Stimulated activated CD4-positive, alpha-beta T cell treated with anti-CD3 and anti-CD28 coated beads, Interleukin-12 subunit alpha, Interleukin-12 subunit beta, amount 100 ng/mL, for 24 hours (primary cell): ENCODE results near the gene PACS2.

ENCODE experiments used
- DNase-seq, 2 experiments: peaks; one replicate each; pipeline ENCODE4 v3.0.0-alpha.2; 2020; ENCODE audit warnings: low read depth in 2 of 2

PACS2 gene

DNA sequence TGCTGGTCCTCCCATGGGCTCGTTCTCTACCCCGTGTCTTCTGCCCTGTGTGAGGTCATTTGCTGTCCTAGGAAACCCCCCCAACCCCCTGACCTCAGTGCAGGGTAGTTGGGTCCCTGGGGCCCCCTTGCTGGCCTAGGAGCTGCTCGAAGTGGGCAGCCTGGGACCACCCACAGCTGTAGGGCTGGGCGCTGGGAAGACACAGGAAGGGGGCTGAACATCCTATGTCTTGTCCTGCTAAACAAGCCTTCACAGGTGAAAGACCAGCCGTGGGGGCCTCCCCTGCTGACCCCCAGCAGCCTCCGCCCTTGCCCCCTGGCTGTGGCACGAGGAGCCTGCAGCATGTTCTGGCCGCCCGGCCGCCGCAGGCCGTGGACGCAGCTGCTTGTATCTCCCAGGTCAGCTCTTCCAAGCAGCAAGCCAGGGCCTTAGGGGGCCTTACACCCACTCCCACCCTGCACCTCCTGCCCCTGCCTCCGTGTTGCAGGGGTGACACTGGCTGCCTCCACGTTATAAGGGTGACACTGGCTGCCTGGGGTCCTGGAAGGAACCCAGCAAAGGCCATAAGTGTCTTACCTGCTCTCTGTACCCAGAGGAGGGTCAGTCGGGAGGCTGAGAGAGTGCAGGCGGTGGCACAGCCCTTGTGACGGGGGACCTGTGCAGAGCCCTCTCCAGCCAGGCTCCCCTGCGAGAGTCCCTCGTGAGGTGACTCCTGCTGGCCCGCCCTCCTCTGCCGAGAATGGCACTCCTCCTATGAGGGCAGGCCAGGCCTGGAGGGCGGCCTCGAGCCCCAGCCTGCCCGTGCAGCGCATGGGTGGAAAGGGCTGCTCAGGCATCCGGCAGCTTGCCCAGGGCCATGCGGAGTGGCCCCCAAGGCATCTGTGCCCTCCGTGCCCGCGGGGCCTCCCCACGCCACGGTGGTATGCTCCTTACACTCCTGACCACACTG is 72.3 kb downstream of the PACS2 start:
- no peak for DNase-seq

GRCh38 chr14:105387530-105387922 is 73.0 kb downstream of the PACS2 start:
- DNase-seq: no peak

DNA sequence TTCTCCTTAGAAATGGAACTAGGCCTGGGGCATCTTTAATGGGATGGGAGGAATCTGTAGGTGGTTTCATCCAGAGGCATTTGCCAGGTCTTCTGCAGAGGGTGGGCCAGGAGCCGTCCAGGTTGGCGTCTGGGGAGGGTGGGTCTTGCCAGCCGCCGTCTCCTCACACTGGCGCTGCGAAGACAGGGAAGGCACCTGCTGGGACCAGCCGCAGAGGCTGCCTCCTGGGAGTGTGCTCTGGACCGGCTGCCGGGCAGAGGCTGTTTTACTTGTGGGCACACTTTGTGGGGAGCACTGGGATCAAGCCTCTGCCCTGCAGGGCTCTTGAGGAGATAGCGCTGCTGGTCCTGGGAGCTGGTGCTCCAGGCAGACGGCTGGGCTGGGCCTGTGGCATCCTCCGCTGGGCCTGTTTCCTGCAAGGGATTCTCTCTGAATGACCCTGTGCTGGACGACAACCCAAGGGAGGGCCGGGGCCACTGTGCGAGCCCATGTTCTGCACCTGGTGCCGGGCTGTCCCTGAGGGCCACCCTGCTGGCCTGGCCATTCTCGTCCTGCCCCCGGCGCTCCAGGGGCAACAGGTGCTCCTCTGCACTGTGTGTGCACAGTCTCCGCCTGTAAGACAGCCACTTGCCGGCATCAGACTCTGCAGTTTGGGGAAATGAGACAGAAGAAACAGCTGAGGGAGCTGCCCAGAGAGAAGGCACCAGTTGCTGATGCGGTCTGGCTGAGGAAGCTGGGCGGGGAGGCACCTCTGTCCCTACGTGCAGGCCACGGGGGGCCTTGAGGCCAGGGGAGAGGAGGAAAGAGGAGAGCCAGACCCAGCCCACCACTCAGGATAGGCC is 73.8 kb downstream of the PACS2 start:
- no peak for DNase-seq

- DNase-seq: no peak
Observed at GRCh38 chr14:105388976-105389375, 74.4 kb downstream of the PACS2 start.

- DNase-seq: no peak
Observed at GRCh38 chr14:105389534-105389933, 75.0 kb downstream of the PACS2 start.

GRCh38 chr14:105389976-105390848 is 75.7 kb downstream of the PACS2 start:
- no peak for DNase-seq

- DNase-seq: no peak
Observed at GRCh38 chr14:105390849-105391500, 76.4 kb downstream of the PACS2 start.

- no peak for DNase-seq
Observed at GRCh38 chr14:105391541-105391940, 77.0 kb downstream of the PACS2 start.

- no peak for DNase-seq
Observed at GRCh38 chr14:105392131-105393090, 77.9 kb downstream of the PACS2 start.

DNA sequence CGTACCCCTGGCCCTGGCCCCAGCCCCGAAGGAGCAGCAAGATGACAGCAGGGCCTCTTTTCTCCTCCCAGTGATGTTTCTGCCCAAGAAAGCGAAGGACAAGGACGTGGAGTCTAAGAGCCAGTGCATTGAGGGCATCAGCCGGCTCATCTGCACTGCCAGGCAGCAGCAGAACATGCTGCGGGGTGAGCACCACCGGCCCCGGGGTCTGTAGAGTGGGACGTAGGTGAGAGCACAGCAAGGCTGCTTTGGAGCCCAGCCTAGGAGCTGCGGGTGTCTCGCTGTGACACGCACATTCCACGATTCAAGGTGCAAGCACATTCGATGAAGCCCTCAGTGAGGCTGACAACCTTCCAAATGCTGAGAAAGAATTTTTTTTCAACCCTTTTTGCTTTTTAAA is 78.6 kb downstream of the PACS2 start:
- no peak for DNase-seq

GRCh38 chr14:105394714-105395537 is 80.4 kb downstream of the PACS2 start:
- DNase-seq: no peak

DNA sequence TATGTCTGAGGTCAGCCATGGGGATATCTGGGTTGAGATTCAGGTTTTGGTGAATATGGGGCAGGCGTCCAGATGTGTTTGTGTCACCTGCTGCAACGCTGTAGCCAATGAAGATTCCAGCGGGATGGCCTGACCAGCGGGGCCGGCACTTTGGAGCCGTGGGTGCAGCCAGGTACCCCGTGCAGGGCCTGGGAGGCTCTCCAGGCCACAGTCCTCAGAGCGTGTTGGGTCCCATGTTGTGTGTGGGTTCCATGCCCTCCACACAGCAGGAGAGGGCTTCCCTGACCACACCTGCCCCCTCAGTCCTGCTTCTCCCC is 80.9 kb downstream of the PACS2 start:
- DNase-seq: no peak

DNA sequence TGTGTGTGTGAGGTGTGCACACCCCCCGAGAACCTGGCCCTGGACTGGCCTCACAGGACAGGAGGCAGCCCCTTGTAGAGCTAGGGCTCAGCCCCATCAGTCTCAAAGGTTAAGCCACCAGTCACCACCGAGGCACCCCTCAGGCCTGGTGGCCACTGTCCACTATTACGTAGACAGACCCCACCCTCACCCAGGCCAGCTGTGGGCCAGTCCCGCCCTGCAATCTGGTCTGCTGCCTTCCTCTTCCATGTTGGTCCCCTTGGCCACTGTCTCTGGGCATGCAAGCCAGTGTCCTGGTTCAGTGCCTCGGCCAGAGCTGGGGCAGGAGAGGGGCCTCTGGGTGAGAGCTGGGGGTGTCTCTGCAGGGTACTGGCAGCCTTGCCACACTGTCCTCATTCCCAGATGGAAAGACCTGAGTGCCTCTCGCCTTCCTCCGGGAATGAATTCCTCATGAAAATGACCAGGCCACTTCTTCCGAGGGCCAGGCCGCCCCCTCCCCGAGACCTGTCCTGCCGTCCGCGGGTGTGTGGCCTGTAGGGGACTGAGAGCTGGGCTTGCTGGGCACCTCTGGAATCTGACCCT is 82.9 kb downstream of the PACS2 start:
- no peak for DNase-seq

GRCh38 chr14:105398044-105398725 is 83.6 kb downstream of the PACS2 start, which contains the start of gene TEX22:
TSS of gene TEX22 (plus strand) at chr14:105398538. CDS start at chr14:105399341, 803 bp downstream.
- peak; percentile 86 to 92 for DNase-seq

GRCh38 chr14:105398726-105399465 is 84.3 kb downstream of the PACS2 start:
- peak in 1 of 2 experiments; percentile 21 for DNase-seq

DNA sequence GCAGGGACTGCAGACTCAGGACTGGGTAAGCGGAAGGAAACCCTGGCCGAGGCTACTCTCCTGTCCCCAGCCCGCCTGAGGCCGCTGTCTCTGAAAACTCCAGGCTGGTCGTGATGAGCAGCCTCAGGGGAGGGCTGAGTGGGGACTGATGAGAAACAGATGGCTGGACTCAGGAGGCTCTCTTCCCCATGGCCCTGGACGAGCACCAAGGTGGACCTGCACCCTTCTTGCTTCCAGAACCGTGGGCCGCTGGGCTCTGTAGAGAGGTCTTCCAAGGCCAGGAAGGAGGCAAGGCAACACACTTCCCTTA is 84.9 kb downstream of the PACS2 start:
- no peak for DNase-seq

- no peak for DNase-seq
Observed at GRCh38 chr14:105400016-105400415, 85.5 kb downstream of the PACS2 start.

DNA sequence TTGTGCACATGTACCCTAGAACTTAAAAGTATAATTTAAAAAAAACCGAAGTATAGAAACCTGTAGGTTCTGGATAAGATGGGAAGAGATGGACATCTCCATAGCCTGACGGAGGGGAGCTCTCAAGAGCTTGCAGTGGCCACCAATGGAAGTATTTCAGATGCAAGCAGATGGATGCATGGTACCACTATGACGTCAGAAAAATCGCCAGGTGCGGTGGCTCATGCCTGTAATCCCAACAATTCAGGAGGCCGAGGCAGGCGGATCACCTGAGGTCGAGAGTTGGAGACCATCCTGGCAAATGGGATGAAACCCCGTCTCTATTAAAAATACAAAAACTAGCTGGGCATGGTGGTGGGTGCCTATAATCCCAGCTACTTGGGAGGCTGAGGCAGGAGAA is 87.2 kb downstream of the PACS2 start:
- DNase-seq: no peak
